ENCODE measurements around the gene PAPPA.

Gene PAPPA

DNA sequence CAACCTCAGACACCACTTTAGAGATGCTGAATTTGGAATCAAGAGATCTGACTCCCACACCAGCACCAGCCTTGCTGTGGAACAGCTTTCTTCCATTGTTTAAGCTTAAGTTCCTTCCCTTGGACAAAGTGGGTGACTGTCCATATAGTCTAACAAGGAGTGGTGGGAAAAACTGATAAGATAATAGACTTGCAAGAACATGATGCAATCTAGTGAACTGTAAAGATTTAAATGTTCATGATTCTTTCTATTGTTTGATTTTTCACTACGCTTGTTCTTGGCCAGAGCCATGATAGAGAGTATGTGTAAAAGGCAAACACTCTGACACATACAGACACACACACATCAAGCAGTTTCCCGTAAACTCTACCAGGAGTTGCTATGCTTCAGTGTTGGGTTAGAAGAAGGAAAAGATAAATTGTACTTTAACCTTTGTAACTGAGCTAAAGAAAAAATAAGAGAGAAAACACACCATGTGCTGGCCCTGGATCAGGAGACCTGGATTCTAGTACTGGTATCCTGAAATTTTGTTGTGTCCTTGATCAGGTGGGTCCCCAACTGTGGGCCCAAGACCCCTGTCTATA, 94.3 kb downstream of the PAPPA start:
- H3K9me2 ChIP-seq (replicated peaks; ENCODE audit: insufficient read depth, low read length), result no peaks in the 10 kb centered on the region
- no peak overlapping the region for H3K27ac ChIP-seq (ENCODE audit: low read depth, low read length)
- no peak overlapping the region for H3K4me3 ChIP-seq (ENCODE audit: insufficient read depth, low read length, poor library complexity, severe bottlenecking)
- H3K27me3 ChIP-seq (ENCODE audit: low read length), result no peaks in the 10 kb centered on the region
- no peak for TF ChIP-seq EZH2phosphoT487 (conservative IDR thresholded peaks at IDR 0.05; ENCODE audit: low read length)
- TF ChIP-seq, protein P1, sequence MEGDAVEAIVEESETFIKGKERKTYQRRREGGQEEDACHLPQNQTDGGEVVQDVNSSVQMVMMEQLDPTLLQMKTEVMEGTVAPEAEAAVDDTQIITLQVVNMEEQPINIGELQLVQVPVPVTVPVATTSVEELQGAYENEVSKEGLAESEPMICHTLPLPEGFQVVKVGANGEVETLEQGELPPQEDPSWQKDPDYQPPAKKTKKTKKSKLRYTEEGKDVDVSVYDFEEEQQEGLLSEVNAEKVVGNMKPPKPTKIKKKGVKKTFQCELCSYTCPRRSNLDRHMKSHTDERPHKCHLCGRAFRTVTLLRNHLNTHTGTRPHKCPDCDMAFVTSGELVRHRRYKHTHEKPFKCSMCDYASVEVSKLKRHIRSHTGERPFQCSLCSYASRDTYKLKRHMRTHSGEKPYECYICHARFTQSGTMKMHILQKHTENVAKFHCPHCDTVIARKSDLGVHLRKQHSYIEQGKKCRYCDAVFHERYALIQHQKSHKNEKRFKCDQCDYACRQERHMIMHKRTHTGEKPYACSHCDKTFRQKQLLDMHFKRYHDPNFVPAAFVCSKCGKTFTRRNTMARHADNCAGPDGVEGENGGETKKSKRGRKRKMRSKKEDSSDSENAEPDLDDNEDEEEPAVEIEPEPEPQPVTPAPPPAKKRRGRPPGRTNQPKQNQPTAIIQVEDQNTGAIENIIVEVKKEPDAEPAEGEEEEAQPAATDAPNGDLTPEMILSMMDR (IDR thresholded peaks at IDR 0.05; ENCODE audit: insufficient read depth, low read length, poor library complexity, severe bottlenecking), result no peak
- H3K9ac ChIP-seq (ENCODE audit: low read length), result no peak overlapping the region
- no peaks in the 10 kb centered on the region for H3K9me3 ChIP-seq (ENCODE audit: insufficient read depth, low read length)
- no peaks in the 10 kb centered on the region for H4K20me1 ChIP-seq (ENCODE audit: low read depth, low read length)
- H3F3A ChIP-seq (ENCODE audit: insufficient read depth), result no peaks in the 10 kb centered on the region
- no peak overlapping the region for H2AFZ ChIP-seq (ENCODE audit: low read depth, low read length, severe bottlenecking)
- H3K4me2 ChIP-seq (ENCODE audit: low read depth, low read length, poor library complexity, severe bottlenecking), result no peak overlapping the region
- no peaks in the 10 kb centered on the region for H3K79me2 ChIP-seq (ENCODE audit: insufficient read depth, low read length)
- H3K36me3 ChIP-seq (ENCODE audit: low read length), result no peaks in the 10 kb centered on the region

DNA sequence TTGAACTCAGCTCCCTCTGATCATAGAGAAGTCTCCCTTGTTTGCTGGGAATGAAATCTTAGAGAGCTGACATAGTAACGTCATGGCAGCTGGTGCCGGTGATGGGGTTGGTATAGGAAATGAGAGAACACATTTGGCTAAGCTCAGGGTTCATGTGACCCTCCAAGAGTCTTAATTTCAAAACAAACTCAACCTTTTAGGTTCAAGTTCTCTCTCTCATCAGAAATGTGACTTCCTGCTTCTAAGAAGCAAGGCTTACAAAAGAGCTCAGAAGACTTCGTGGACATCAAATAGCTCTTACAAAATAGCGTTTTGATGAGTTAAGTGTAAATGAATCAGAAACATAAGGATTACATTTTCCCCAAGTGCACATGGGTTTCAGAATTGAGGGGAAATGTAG, 97.3 kb downstream of the PAPPA start:
- H3K27ac ChIP-seq (ENCODE audit: low read depth, low read length), result no peak overlapping the region
- no peaks in the 10 kb centered on the region for H3K79me2 ChIP-seq (ENCODE audit: insufficient read depth, low read length)
- H2AFZ ChIP-seq (ENCODE audit: low read depth, low read length, severe bottlenecking), result no peak overlapping the region
- no peaks in the 10 kb centered on the region for H4K20me1 ChIP-seq (ENCODE audit: low read depth, low read length)
- H3K4me3 ChIP-seq (ENCODE audit: insufficient read depth, low read length, poor library complexity, severe bottlenecking), result no peak overlapping the region
- H3K4me2 ChIP-seq (ENCODE audit: low read depth, low read length, poor library complexity, severe bottlenecking), result no peak overlapping the region
- H3F3A ChIP-seq (ENCODE audit: insufficient read depth), result no peaks in the 10 kb centered on the region
- H3K9me3 ChIP-seq (ENCODE audit: insufficient read depth, low read length), result no peaks in the 10 kb centered on the region
- no peak overlapping the region for H3K9ac ChIP-seq (ENCODE audit: low read length)
- no peaks in the 10 kb centered on the region for H3K36me3 ChIP-seq (ENCODE audit: low read length)
- no peaks in the 10 kb centered on the region for H3K27me3 ChIP-seq (ENCODE audit: low read length)
- no peak for TF ChIP-seq EZH2phosphoT487 (conservative IDR thresholded peaks at IDR 0.05; ENCODE audit: low read length)
- no peaks in the 10 kb centered on the region for H3K9me2 ChIP-seq (replicated peaks; ENCODE audit: insufficient read depth, low read length)

DNA sequence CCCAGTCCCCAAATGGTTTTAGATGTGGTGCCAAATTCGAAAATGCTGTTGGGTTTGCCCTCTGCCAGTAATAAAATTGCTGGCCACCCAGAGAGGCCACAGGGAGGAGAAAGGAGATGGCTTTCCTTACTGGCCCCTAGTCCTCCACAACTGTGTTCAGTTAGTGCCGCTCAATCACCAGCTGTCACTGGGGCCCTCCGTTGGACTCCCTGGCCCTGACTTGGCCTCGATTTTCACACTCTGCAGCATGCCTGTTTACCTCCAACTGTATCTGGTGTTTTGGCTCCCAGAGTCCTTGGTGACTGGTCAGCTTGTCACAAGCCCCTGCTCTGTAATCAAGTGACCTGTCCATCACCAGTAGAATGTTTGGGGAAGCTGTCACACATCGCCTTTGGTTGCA, 97.8 kb downstream of the PAPPA start:
- Histone ChIP-seq H3K9ac (ENCODE audit: low read length) (no peak overlapping the region), H3K36me3 (ENCODE audit: low read length) (no peaks in the 10 kb centered on the region), H3K4me3 (ENCODE audit: insufficient read depth, low read length, poor library complexity, severe bottlenecking) (no peak overlapping the region), H3K4me2 (ENCODE audit: low read depth, low read length, poor library complexity, severe bottlenecking) (no peak overlapping the region), H3K27me3 (ENCODE audit: low read length) (no peaks in the 10 kb centered on the region), H3K79me2 (ENCODE audit: insufficient read depth, low read length) (no peaks in the 10 kb centered on the region), H4K20me1 (ENCODE audit: low read depth, low read length) (no peaks in the 10 kb centered on the region), H3K27ac (ENCODE audit: low read depth, low read length) (no peak overlapping the region), H3K9me3 (ENCODE audit: insufficient read depth, low read length) (no peaks in the 10 kb centered on the region), H3K9me2 (replicated peaks; ENCODE audit: insufficient read depth, low read length) (no peaks in the 10 kb centered on the region), H2AFZ (ENCODE audit: low read depth, low read length, severe bottlenecking) (no peak overlapping the region), H3F3A (ENCODE audit: insufficient read depth) (no peaks in the 10 kb centered on the region)
- TF ChIP-seq EZH2phosphoT487 (conservative IDR thresholded peaks at IDR 0.05; ENCODE audit: low read length), result no peak
- TF ChIP-seq, protein P1 (IDR thresholded peaks at IDR 0.05; ENCODE audit: insufficient read depth, low read length, poor library complexity, severe bottlenecking), result no peak

DNA sequence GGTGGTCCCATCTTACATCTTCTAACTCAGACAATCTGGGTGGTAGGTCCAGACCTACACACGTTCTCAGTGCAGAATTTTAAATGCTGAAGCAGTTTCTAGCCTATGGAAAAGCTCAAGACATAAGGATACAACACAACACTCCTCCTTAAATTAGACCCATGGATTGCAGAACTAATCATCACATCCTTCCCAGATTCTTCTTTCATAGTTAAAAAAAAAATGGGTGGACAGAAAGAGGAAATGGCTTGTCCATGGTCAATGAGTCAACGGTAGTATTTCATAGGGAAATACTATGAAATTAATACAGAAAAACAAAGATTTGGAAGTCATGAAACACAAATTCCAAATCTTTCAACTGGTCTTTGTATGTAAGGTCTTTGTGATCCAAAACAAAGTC, 106.9 kb downstream of the PAPPA start:
- Histone ChIP-seq H3K27ac (ENCODE audit: low read depth, low read length) (no peak overlapping the region), H4K20me1 (ENCODE audit: low read depth, low read length) (no peaks in the 10 kb centered on the region), H3K9me3 (ENCODE audit: insufficient read depth, low read length) (no peaks in the 10 kb centered on the region), H3K9ac (ENCODE audit: low read length) (no peak overlapping the region), H3K27me3 (ENCODE audit: low read length) (no peaks in the 10 kb centered on the region; the same call in 1 of the 2 replicates), H3K4me3 (ENCODE audit: insufficient read depth, low read length, poor library complexity, severe bottlenecking) (no peak overlapping the region), H3K36me3 (ENCODE audit: low read length) (no peaks in the 10 kb centered on the region), H3K9me2 (replicated peaks; ENCODE audit: insufficient read depth, low read length) (no peaks in the 10 kb centered on the region), H2AFZ (ENCODE audit: low read depth, low read length, severe bottlenecking) (no peak overlapping the region), H3K4me2 (ENCODE audit: low read depth, low read length, poor library complexity, severe bottlenecking) (no peak overlapping the region), H3K79me2 (ENCODE audit: insufficient read depth, low read length) (no peaks in the 10 kb centered on the region), H3F3A (ENCODE audit: insufficient read depth) (no peaks in the 10 kb centered on the region)
- TF ChIP-seq, protein P1 (IDR thresholded peaks at IDR 0.05; ENCODE audit: insufficient read depth, low read length, poor library complexity, severe bottlenecking), result no peak
- TF ChIP-seq EZH2phosphoT487 (conservative IDR thresholded peaks at IDR 0.05; ENCODE audit: low read length), result no peak

All from SU-DHL-6 (cell line).